HG02588 (cell line): ENCODE data around the gene CIITA.

Source experiments
- ATAC-seq: cut with Tn5 transposase; IDR thresholded peaks from one replicate; pipeline ENCODE4 v1.9.1; 2021; ENCODE audit warnings: mild to moderate bottlenecking, moderate library complexity; ENCODE audit not compliant: unreplicated experiment

Gene CIITA

DNA sequence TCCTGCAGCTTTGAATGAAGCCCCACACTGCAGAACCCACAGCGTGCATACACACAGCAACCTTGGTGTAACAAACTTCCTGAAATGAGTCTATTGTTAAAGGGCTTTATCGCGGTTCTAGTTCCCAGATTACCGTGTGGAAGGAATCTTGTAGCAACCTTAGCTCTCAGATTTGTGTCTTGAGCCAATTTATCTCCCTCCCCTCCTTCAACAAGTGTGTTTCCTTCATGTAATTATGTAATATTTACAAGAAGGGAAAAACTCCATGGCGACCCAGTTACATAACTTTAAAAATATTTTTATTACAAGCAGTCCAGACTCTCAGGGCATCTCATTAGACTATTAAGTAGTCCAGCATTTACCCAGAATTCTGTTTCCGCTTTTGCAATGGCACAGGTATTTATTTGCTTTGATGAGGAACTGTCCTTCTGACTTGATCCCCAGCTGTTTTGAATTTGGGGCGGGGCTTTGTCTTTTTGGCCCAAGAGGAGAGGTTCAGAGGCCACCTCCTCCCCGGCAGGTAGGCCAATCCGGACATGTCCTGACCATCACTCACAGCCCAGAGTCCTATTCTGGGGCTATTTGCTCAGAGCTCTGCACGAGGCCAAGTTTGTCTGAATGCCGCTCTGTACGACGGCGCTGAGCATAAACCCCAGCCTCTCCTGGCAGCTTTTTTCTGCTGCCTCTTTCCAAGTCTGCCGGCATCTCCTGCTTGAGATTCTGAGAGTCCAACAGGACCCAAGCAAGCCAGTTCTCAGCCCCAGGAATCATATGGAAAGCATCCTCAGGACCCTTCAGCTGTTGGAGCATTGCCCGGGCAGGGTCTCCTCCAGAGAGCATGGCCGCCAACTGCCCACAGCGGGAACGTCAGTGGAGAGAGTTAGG lies 103.0 kb downstream of the CIITA start:
- no peak for ATAC-seq

DNA sequence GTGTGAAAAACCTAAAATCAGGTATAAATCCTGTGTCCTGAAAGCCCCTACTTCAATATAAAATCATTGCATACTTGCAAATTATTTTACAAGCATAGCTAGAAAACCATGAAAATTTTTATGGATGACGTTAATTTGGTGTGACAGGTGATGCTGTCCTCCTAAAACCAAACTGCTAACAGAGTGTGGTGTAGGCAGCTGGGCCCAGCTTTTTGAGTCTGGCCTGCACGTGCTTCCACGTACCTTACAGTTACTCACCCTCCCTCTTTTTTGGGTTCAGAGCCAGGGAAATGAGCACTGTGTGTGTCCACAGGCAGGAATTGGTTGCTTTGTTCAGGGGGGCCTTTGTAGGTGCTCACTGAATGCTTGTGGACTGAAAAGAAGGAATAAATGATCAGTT lies 103.8 kb downstream of the CIITA start:
- no peak for ATAC-seq

DNA sequence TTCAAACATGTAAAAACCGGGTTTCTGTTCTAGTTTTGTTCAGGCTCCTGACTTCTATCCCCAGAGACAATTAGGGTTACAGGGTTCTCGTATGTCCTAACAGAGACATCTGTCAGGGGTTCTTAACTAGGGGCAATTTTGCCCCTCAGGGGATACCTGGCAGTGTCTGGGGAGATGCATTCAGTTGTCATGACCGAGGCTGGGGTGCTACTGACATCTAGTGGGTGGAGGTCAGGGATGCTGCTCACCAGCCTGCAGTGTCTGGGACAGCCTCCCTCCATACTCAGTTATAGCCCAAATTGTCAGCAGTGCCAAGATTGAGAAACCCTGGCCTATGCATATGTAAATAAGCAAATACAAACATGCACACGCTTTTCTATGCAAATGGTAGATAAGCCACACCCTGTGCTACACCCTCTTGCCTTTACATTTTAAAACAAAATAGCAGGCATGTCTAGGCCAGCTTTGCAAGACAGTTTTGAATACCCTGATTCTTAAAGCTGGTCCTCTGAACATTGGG lies 104.8 kb downstream of the CIITA start:
- ATAC-seq: peak; percentile 70

DNA sequence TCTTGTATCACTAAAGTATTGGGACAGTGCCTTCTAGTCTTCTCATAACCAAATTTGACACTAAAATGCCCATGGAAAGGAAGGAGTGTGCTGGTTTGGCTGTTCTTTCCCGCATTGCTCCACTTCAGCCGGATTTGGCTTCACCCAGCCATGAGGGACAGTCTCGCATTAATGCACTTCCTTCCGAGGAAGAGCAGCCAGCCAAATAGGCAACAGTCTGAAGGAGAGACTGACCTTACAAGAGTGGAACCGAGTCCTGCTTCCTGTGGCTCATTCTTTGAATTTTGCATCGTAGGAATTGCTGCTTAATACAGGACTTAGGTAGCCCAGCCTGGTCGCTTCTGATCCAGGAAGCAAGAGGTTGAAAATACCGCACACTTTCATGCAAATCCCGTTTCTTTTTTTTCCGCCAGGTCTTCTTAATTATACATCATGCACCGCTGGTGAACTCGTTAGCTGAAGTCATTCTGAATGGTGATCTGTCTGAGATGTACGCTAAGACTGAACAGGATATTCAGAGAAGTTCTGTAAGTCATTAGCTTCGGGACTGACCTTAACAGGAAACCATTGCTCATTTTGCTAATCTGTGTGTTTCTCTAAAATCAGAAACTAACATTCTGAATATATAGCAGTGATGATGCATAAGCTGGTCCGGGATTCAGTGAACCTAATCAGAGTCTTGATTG lies 105.6 kb downstream of the CIITA start:
- no peak for ATAC-seq

DNA sequence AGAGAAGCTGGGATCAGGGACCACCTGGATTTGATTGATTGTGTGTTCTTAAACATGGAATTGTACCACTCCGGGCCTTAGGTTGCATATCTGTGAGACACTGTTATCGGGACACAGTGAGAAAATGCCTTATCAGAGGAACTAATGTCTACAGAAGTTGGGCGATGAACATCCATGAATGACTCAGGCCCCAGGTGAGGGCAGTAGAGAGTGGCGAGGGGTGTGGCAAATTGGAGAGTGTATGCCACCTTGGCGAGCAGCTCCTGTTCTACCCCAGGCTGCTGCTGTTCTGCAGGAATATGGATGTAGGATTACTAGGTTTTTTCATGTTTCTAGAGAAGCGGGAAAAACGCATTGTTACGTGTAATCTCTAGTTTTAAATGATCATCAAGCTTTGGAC lies 106.2 kb downstream of the CIITA start:
- no peak for ATAC-seq

DNA sequence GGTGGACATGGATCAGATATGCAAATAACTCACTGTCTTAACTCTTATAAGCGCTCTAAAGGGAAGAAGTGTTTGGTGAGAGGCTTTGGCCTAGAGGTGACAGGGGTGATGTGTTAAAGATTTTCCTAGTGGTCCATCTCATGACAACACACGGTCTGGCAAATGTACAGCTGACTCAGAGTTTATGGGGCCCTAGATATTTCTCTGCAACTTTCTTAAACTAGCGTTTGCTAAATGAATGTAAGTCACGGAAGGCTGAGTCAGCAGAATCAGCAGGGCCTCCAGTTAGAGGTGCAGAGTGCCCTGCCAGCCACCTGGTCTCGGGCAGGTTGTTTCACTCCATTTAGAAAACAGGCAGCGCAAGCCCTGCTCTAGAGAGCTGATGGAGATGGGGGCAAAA lies 107.5 kb downstream of the CIITA start:
- no peak for ATAC-seq
